Vagina (tissue), 2 donors: Measurements from ENCODE around the gene SHCBP1. TPM values are rescaled to one million over a fixed set of nuclear protein-coding genes. Genes with fewer than 3 reads are reported as not detected.
"Not testable (repeated sequence)": the region's sequence is repeated elsewhere in the genome, so short reads cannot be mapped to it uniquely, and the experiment has no call there.

Source experiments
- DNase-seq, 2 donors: peaks; one replicate each; pipeline ENCODE4 v3.0.0-alpha.2; 2017; ENCODE audit errors: extremely low spot score in 2 of 2
- H3K27ac ChIP-seq: fragments of 200-600 bp; sonication (generic); one replicate; pipeline ENCODE4 v1.5.1; 2019
- H3K27me3 ChIP-seq: fragments of 200-600 bp; sonication (generic); one replicate; pipeline ENCODE4 v1.5.1; 2019
- H3K36me3 ChIP-seq, 2 donors: fragments of 200-600 bp; sonication (generic); one replicate each; pipeline ENCODE4 v1.5.1; 2017 to 2019
- H3K4me1 ChIP-seq: fragments of 200-600 bp; sonication (generic); one replicate; pipeline ENCODE4 v1.5.1; 2019
- H3K4me3 ChIP-seq, 2 donors: fragments of 200-600 bp; sonication (generic); 1 replicate in 1 of 2; 2 replicates in 1 of 2; pipeline ENCODE4 v1.5.1; 2016 to 2019
- H3K9me3 ChIP-seq: fragments of 200-600 bp; sonication (generic); one replicate; pipeline ENCODE4 v1.5.1; 2019
- CTCF ChIP-seq, 3 experiments: fragments of 450-650 bp in 2 of 3; fragments of 200-600 bp in 1 of 3; sonication (generic) in 1 of 3; IDR thresholded peaks; one replicate each; pipeline ENCODE4 v1.5.1; 2017 to 2019; ENCODE audit warnings: antibody characterized with exemption in 3 of 3, mild to moderate bottlenecking in 2 of 3, moderate library complexity in 2 of 3
- POLR2A ChIP-seq, 2 donors: fragments of 450-650 bp; IDR thresholded peaks; one replicate each; pipeline ENCODE4 v1.6.1; 2017; ENCODE audit warnings: antibody characterized with exemption in 2 of 2, mild to moderate bottlenecking in 2 of 2, moderate library complexity in 2 of 2
- POLR2AphosphoS5 ChIP-seq, 2 donors: sonication (generic); formaldehyde crosslinking; IDR thresholded peaks; one replicate each; pipeline ENCODE4 v1.9.0; 2017; ENCODE audit warnings: antibody characterized with exemption in 2 of 2, mild to moderate bottlenecking in 2 of 2, low read depth in 1 of 2; ENCODE audit not compliant: insufficient read depth in 1 of 2
- intact Hi-C: fragments of 100-400 bp; cut with DNase I; formaldehyde crosslinking; loops from one replicate; pipeline ENCODE4 v1.15.1; 2023
- total RNA-seq: library from RNA; depleted of rRNA; stranded (reverse); fragments of >200 nt; gene quantifications from one replicate; pipeline ENCODE4 v1.2.3, GENCODE V29; 2016

SHCBP1 gene
- total RNA-seq, 1 donor from 2014 or later = 0.74 TPM

- no peak overlapping the region for H3K4me3 ChIP-seq
- DNase-seq = no peak
- TF ChIP-seq POLR2A (IDR thresholded peaks at IDR 0.05) (no peak), POLR2AphosphoS5 (IDR thresholded peaks at IDR 0.05; ENCODE audit: insufficient read depth in 1 of 2, low read depth in 1 of 2) (no peak), CTCF (IDR thresholded peaks at IDR 0.05) (no peak)
- H3K27ac ChIP-seq = no peak overlapping the region
- intact Hi-C loops = no loop called here
- H3K9me3 ChIP-seq = no peaks in the 10 kb centered on the region
- H3K27me3 ChIP-seq = no peaks in the 10 kb centered on the region
- no peaks in the 10 kb centered on the region for H3K36me3 ChIP-seq
- no peaks in the 10 kb centered on the region for H3K4me1 ChIP-seq
Observed at GRCh38 chr16:46568472-46569230, 52.5 kb downstream of the SHCBP1 start.

GRCh38 chr16:46562979-46563378, 58.2 kb downstream of the SHCBP1 start:
- intact Hi-C loops = no loop called here
- no peak for DNase-seq
- Histone ChIP-seq H3K27ac (no peak overlapping the region), H3K36me3 (no peaks in the 10 kb centered on the region), H3K4me3 (no peak overlapping the region), H3K4me1 (no peaks in the 10 kb centered on the region), H3K27me3 (no peaks in the 10 kb centered on the region), H3K9me3 (no peaks in the 10 kb centered on the region)
- TF ChIP-seq CTCF (IDR thresholded peaks at IDR 0.05) (no peak), POLR2AphosphoS5 (IDR thresholded peaks at IDR 0.05; ENCODE audit: insufficient read depth in 1 of 2, low read depth in 1 of 2) (no peak), POLR2A (IDR thresholded peaks at IDR 0.05) (no peak)

- no peaks in the 10 kb centered on the region for H3K9me3 ChIP-seq
- intact Hi-C loops = no loop called here
- TF ChIP-seq POLR2A (IDR thresholded peaks at IDR 0.05) = no peak
- TF ChIP-seq POLR2AphosphoS5 (IDR thresholded peaks at IDR 0.05; ENCODE audit: insufficient read depth in 1 of 2, low read depth in 1 of 2) = no peak
- TF ChIP-seq CTCF (IDR thresholded peaks at IDR 0.05) = no peak
- no peak for DNase-seq
- H3K27me3 ChIP-seq = no peaks in the 10 kb centered on the region
- H3K4me1 ChIP-seq = no peaks in the 10 kb centered on the region
- no peak overlapping the region for H3K4me3 ChIP-seq
- no peak overlapping the region for H3K27ac ChIP-seq
- H3K36me3 ChIP-seq = no peaks in the 10 kb centered on the region
Observed at GRCh38 chr16:46558018-46558417, 63.2 kb downstream of the SHCBP1 start.

GRCh38 chr16:46555951-46556350, 65.2 kb downstream of the SHCBP1 start:
- Histone ChIP-seq H3K4me1 (no peaks in the 10 kb centered on the region), H3K9me3 (no peaks in the 10 kb centered on the region), H3K27ac (no peak overlapping the region), H3K27me3 (no peaks in the 10 kb centered on the region), H3K4me3 (no peak overlapping the region), H3K36me3 (no peaks in the 10 kb centered on the region)
- DNase-seq = no peak
- TF ChIP-seq POLR2AphosphoS5 (IDR thresholded peaks at IDR 0.05; ENCODE audit: insufficient read depth in 1 of 2, low read depth in 1 of 2) = no peak
- no peak for TF ChIP-seq CTCF (IDR thresholded peaks at IDR 0.05)
- TF ChIP-seq POLR2A (IDR thresholded peaks at IDR 0.05) = no peak
- intact Hi-C loops = no loop called here

- H3K36me3 ChIP-seq, H3K4me1 ChIP-seq, H3K27ac ChIP-seq, H3K9me3 ChIP-seq, H3K27me3 ChIP-seq, H3K4me3 ChIP-seq, DNase-seq, intact Hi-C loops: not testable (repeated sequence)
- TF ChIP-seq CTCF (IDR thresholded peaks at IDR 0.05) = peak; percentile 27 to 50 (median 37)
Observed at GRCh38 chr16:46554435-46554834, 66.7 kb downstream of the SHCBP1 start.
